Chondrocyte (in vitro differentiated cells): ENCODE measurements around the gene SGCD. TPM values are rescaled to one million over a fixed set of nuclear protein-coding genes. Genes with fewer than 3 reads are reported as not detected.

ENCODE experiments used
- DNase-seq: peaks from one replicate; pipeline ENCODE4 v3.0.0; 2021; ENCODE audit warnings: mixed read lengths, low spot score
- H3K27ac Mint-ChIP-seq: one replicate; pipeline ENCODE4 v1.8.0; 2021; ENCODE audit warnings: mild to moderate bottlenecking, moderate library complexity, mixed read lengths; ENCODE audit not compliant: unreplicated experiment
- H3K27me3 Mint-ChIP-seq: 2 replicates; pipeline ENCODE4 v1.8.0; 2021; ENCODE audit warnings: low read depth, mixed read lengths
- H3K36me3 Mint-ChIP-seq: 2 replicates; pipeline ENCODE4 v1.8.0; 2021; ENCODE audit warnings: low read depth, mixed read lengths
- H3K4me1 Mint-ChIP-seq: 2 replicates; pipeline ENCODE4 v1.8.0; 2021; ENCODE audit warnings: low read depth, mild to moderate bottlenecking, mixed read lengths
- H3K4me3 Mint-ChIP-seq: one replicate; pipeline ENCODE4 v1.8.0; 2021; ENCODE audit warnings: mild to moderate bottlenecking, moderate library complexity, mixed read lengths; ENCODE audit not compliant: unreplicated experiment
- H3K9me3 Mint-ChIP-seq: 2 replicates; pipeline ENCODE4 v1.8.0; 2021; ENCODE audit warnings: low read depth, mixed read lengths
- total RNA-seq: library from RNA; stranded (reverse); gene quantifications from 3 replicates; pipeline ENCODE4 v1.2.1, GENCODE V29; 2021
- TF ChIP-seq, protein P1 (sequence below): fragments of 200-600 bp; sonication (generic); IDR thresholded peaks from 2 replicates; pipeline ENCODE4 v1.5.0; 2021; ENCODE audit warnings: antibody characterized with exemption, mild to moderate bottlenecking, moderate library complexity

The SGCD gene
- total RNA-seq, 1 donor from 2014 or later, result 8.4 TPM

DNA sequence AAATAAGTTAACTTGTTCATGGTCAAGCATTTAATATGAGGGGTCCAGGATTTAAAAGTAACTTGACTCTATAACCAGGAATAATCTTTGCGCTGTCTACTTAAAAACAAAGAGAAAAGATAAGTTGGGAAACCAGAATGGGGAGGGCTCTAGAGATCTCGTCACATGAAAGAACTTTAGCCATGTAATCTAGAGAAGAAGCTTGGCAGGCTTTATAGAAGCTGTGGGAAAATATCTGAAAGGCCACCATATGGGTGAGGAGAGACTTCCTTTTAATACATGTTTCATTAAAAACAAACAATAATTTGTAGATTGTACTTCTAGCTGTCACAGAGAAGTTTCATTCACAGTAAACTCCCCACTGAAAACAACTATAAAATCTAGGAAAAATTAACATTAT is 476.4 kb downstream of the SGCD start:
- no peak overlapping the region for H3K4me3 Mint-ChIP-seq
- no peak overlapping the region for H3K27ac Mint-ChIP-seq
- peaks cover 23% of the 10 kb centered on the region for H3K27me3 Mint-ChIP-seq
- H3K4me1 Mint-ChIP-seq, result no peaks in the 10 kb centered on the region
- no peak for DNase-seq
- H3K9me3 Mint-ChIP-seq, result peaks cover 6% of the 10 kb centered on the region
- H3K36me3 Mint-ChIP-seq, result peaks cover 2% of the 10 kb centered on the region
- TF ChIP-seq, protein P1, sequence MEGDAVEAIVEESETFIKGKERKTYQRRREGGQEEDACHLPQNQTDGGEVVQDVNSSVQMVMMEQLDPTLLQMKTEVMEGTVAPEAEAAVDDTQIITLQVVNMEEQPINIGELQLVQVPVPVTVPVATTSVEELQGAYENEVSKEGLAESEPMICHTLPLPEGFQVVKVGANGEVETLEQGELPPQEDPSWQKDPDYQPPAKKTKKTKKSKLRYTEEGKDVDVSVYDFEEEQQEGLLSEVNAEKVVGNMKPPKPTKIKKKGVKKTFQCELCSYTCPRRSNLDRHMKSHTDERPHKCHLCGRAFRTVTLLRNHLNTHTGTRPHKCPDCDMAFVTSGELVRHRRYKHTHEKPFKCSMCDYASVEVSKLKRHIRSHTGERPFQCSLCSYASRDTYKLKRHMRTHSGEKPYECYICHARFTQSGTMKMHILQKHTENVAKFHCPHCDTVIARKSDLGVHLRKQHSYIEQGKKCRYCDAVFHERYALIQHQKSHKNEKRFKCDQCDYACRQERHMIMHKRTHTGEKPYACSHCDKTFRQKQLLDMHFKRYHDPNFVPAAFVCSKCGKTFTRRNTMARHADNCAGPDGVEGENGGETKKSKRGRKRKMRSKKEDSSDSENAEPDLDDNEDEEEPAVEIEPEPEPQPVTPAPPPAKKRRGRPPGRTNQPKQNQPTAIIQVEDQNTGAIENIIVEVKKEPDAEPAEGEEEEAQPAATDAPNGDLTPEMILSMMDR, result no peak

DNA sequence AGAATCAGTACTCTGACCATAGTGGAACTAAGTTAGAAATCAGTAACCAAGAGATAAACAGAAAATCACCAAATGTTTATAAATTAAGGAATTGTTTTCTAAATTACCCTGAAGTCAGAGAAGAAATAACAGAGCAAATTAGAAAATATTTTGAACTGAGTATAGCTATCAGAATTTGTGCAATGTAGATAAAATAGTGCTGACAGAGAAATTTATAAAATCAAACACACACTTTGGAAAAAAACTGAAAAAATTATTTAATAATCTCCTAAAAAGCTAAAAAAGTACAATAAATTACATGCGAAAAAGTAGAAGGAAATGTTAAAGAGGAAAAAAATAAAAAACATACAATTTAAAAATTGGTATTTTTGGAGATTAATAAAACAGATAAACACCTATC is 486.0 kb downstream of the SGCD start:
- H3K27ac Mint-ChIP-seq, result no peak overlapping the region
- DNase-seq, result no peak
- H3K4me1 Mint-ChIP-seq, result no peaks in the 10 kb centered on the region
- H3K27me3 Mint-ChIP-seq, result peaks cover 14% of the 10 kb centered on the region
- TF ChIP-seq, protein P1, result no peak
- peaks cover 10% of the 10 kb centered on the region for H3K9me3 Mint-ChIP-seq
- H3K36me3 Mint-ChIP-seq, result no peaks in the 10 kb centered on the region
- H3K4me3 Mint-ChIP-seq, result no peak overlapping the region

DNA sequence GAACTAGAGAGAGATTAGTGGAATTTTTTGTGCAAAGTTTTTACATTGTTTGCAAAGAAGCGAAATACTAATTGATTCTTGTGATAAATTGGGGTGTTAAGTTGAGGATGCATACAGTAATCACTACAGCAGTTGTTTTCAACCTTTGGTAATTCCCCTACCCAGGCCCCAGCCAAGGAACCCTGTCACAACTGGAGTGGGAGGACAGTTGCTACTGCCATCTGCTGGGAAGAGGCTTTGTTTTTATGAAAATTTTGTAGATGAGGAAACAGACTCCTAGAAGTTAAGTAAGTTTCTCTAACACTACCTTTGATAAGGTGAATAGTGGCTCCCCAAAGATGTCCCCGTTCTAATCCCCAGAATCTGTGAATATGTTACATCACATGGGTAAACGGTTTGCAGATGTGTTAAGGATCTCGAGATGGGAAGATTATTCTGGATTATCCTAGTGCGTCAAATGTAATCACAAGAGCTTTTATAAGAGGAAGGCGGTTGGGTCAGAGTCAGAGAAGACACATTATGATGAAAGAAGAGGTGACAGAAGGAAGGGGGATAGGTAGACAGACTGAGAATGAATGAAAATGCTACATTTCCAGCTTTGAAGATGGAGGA is 489.1 kb downstream of the SGCD start:
- DNase-seq, result no peak

More for the DNA sequence above, 489.1 kb downstream of the SGCD start:
- TF ChIP-seq, protein P1, result peak; percentile 91
- Mint-ChIP-seq H3K4me3 (no peak overlapping the region), H3K9me3 (peaks cover under 1% of the 10 kb centered on the region), H3K36me3 (no peaks in the 10 kb centered on the region), H3K27ac (no peak overlapping the region), H3K27me3 (peaks cover 24% of the 10 kb centered on the region), H3K4me1 (no peaks in the 10 kb centered on the region)
